Right ventricle myocardium superior (tissue), 1 donor: Measurements from ENCODE around the gene CYP3A7. TPM values are rescaled to one million over a fixed set of nuclear protein-coding genes. Genes with fewer than 3 reads are reported as not detected.
"Not testable (repeated sequence)": the region's sequence is repeated elsewhere in the genome, so short reads cannot be mapped to it uniquely, and the experiment has no call there.

Experiments used
- ATAC-seq: fragments of 200-7000 bp; cut with Tn5 transposase; one replicate; pipeline ENCODE4 v1.9.1; 2020; ENCODE audit warnings: mild to moderate bottlenecking; ENCODE audit not compliant: poor library complexity
- DNase-seq: peaks from one replicate; pipeline ENCODE4 v3.0.0-alpha.2; 2020
- intact Hi-C: fragments of 100-400 bp; cut with DNase I; formaldehyde crosslinking; loops from one replicate; pipeline ENCODE4 v1.11.2; 2022
- total RNA-seq: library from RNA; stranded (reverse); fragmentation: NEBNext Ultra II Directional; extraction: Animal tissue kit (Norgen Biotek cat#: 25700); gene quantifications from one replicate; pipeline ENCODE4 v1.2.1, GENCODE V29; 2021
- donor health status: DM: no; HTN: yes; CAD: no; lungs with severe emphysema.

CYP3A7 gene
- total RNA-seq, 1 donor from 2014 or later: not detected

DNA sequence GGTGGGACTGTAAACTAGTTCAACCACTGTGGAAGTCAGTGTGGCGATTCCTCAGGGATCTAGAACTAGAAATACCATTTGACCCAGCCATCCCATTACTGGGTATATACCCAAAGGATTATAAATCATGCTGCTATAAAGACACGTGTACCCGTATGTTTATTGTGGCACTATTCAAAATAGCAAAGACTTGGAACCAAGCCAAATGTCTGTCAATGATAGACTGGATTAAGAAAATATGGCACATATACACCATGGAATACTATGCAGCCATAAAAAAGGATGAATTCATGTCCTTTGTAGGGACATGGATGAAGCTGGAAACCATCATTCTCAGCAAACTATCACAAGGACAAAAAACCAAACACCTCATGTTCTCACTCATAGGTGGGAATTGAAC lies 11.9 kb upstream of the CYP3A7 start:
- intact Hi-C loops, ATAC-seq, DNase-seq: not testable (repeated sequence)

DNA sequence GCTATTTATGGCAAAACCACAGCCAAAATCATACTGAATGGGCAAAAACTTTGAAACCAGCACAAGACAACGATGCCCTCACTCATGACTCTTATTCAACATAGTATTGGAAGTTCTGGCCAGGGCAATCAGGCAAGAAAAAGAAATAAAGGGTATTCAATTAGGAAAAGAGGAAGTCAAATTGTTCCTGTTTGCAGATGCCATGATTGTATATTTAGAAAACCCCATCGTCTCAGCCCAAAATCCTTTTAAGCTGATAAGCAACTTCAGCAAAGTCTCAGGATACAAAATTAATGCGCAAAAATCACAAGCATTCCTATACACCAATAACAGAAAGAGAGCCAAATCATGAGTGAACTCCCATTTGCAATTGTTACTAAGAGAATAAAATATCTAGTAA lies 10.4 kb upstream of the CYP3A7 start:
- intact Hi-C loops, DNase-seq, ATAC-seq: not testable (repeated sequence)

DNA sequence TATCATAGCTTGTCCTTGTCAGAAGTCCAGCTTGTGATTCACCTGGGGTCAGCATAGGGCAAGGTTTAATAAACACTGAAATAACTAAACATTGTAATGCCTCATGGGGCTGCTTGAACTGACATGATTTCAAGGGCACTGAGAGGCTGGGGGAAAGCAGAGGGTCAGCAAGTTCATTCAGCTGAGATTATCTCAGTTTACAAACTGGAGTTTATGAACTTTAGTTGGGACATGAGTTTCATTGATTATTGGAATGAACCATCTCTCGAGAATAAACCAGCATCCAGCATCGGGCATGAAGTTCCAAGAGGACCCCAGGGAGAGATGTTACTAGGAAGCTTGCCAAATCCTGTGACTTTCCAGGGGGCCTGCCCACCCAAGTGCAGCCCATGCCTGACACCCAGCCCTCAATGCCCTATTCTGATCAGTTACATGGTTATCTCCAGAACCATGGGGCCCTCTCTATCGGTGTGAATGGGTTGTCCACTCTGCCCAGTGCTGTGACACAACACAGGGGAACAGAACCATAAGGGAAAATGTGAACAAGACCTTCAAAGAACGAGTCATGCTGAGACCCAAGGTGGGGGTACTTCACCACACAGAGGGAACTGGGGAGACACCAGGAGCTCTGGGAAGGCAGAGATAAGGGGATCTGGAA lies 7.9 kb upstream of the CYP3A7 start:
- intact Hi-C loops: no loop called here

GRCh38 chr7:99741441-99741795 lies 6.4 kb upstream of the CYP3A7 start:
- DNase-seq: no peak
- no peak for ATAC-seq
- intact Hi-C loops: no loop called here

More for the DNA sequence above, 7.9 kb upstream of the CYP3A7 start:
- DNase-seq (no peak), ATAC-seq (no peak)

GRCh38 chr7:99740573-99741440 lies 5.8 kb upstream of the CYP3A7 start:
- no peak for ATAC-seq
- intact Hi-C loops: no loop called here
- no peak for DNase-seq

DNA sequence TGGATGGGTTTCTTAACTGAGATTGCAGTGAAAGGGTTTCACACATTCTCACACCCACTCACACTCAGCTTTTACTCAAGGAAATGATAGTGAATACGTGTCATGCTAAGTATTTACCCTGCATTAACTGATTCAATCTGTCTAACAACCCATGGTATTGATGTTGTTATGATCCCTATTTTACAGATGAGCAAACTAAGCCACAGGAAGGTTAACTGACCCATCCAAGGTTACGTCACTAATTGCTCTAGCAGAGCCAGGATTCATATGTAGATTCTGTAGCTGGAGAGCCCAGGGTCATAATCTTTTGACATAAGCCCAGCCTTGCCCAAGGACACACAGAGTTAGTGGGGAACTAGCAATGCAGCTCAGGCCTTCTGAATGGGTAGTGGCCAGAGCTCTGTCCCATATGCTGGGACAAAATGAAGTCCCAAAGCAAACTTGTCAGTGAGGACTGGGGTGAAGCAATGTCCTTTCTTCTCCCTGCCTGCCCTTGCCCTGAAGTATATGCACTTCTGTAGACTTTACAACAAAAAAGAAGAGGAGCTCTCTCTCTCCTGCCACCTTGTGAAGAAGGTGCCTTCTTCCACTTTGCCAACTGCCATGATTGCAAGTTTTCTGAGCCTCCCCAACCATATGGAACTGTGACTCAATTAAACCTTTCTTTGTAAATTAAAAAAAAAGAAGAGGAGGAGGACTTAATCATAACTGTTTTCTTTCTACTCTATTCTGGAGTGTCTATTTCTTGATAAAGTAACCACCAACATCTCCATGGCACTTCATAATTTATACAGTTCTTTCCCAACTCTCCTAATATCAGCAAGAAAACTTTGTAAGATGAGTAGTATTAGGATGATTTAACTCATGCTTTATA lies 4.9 kb upstream of the CYP3A7 start:
- DNase-seq: no peak
- intact Hi-C loops: no loop called here
- no peak for ATAC-seq

DNA sequence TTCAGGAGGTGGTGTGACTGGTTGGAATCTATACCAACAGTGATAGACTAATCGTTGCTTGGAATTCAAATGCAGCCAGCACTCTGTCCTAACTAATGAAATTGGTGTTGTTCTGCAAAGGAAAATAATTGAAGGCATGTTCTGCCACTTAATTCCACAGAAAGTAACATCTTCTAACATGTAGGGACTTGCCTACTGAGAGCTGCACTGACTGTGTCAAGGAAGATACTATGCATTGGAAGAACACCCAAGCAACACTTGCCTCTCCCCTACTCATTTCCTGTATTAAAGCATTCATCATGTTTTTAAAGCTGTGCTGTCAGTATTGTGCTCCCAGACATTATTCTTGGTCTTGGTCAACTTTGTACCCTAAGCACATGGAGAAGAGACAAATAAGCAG lies 2.7 kb upstream of the CYP3A7 start:
- ATAC-seq: no peak

DNA sequence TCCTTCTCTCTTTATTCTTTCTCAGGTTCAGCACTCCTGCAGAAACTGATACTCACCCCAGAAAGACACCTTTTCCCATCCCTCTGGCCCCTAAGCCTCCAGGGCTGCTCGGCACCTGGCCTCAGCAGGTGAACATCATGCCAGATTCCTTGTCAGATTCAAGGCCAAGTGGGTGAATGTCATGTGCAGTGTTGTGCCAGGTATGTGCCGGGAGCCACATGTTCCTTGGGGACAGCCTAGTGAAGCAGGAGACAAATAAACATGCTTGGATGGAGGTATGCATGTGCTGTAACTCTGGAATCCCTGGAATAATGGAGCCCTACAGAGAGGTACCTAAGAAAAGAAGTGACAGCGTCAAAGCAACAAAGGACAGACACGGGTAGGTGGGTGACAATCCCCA lies 1.7 kb upstream of the CYP3A7 start:
- DNase-seq, ATAC-seq: not testable (repeated sequence)

More for the DNA sequence above, 2.7 kb upstream of the CYP3A7 start:
- intact Hi-C loops: no loop called here
- no peak for DNase-seq

DNA sequence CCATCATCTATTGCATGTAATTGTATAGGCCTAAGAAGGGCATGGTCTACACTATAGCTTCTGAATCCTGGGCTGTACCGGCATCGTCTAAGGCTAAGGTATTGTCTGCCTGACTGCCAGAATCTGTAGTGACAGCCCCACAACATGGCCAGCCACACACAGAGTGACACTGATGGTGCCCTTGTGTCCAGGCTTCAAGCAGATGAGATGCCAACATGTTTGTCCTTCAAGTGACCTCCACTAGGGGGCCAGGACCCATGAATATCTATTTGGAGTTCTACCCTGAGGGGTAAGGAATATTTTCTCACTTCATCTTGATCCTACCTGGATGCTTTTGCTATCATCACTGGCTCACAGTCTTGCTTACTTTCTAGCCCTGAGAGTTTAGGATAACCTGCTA lies 1.5 kb downstream of the CYP3A7 start:
- intact Hi-C loops: no loop called here
- DNase-seq (no peak), ATAC-seq (no peak)

More for the DNA sequence above, 1.7 kb upstream of the CYP3A7 start:
- intact Hi-C loops: not testable (repeated sequence)

GRCh38 chr7:99733003-99733402 lies 2.0 kb downstream of the CYP3A7 start:
- ATAC-seq: no peak
- intact Hi-C loops: no loop called here

GRCh38 chr7:99731638-99732374 lies 3.2 kb downstream of the CYP3A7 start:
- intact Hi-C loops: no loop called here
- DNase-seq (no peak), ATAC-seq (no peak)

More at GRCh38 chr7:99733003-99733402, 2.0 kb downstream of the CYP3A7 start:
- DNase-seq: no peak

GRCh38 chr7:99730992-99731391 lies 4.0 kb downstream of the CYP3A7 start:
- intact Hi-C loops: no loop called here
- DNase-seq (no peak), ATAC-seq (no peak)

- no peak for ATAC-seq
- intact Hi-C loops: no loop called here
- DNase-seq: no peak
Measured at GRCh38 chr7:99730238-99730810, 4.7 kb downstream of the CYP3A7 start.

- DNase-seq (no peak), ATAC-seq (no peak)
- intact Hi-C loops: no loop called here
Measured at GRCh38 chr7:99729486-99730237, 5.3 kb downstream of the CYP3A7 start.

DNA sequence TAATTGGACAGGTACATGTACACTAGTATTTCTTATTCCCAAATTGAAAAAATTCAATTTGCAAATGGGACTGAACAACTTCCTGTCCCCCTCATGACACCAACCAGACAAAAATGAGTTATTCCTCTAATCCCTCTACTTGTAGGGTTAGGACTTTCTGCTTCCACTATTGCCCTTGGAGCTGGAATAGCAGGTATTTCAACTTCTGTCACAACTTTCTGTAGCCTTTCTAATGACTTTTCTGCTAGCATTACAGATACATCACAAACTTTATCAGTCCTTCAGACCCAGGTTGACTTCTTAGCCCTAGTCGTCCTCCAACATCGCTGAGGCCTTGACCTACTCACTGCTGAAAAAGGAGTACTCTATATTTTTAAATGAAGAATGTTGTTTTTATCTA lies 6.4 kb downstream of the CYP3A7 start:
- no peak for DNase-seq
- ATAC-seq: no peak
- intact Hi-C loops: no loop called here

DNA sequence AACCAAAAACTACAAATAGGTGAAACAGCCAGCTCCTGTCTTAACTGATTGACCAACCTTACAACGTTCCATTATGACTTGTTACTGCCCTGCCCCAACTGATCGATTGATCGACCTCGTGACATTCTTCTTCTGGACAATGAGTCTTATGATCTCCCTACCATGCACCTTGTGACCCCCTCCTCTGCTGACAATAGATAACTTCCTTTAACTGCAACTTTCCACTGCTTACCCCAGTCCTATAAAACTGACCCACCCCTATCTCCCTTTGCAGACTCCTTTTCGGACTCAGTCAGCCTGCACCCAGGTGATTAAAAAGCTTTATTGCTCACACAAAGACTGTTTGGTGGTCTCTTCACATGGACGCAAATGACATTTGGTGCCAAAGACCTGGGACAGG lies 11.8 kb downstream of the CYP3A7 start:
- DNase-seq, intact Hi-C loops: not testable (repeated sequence)

DNA sequence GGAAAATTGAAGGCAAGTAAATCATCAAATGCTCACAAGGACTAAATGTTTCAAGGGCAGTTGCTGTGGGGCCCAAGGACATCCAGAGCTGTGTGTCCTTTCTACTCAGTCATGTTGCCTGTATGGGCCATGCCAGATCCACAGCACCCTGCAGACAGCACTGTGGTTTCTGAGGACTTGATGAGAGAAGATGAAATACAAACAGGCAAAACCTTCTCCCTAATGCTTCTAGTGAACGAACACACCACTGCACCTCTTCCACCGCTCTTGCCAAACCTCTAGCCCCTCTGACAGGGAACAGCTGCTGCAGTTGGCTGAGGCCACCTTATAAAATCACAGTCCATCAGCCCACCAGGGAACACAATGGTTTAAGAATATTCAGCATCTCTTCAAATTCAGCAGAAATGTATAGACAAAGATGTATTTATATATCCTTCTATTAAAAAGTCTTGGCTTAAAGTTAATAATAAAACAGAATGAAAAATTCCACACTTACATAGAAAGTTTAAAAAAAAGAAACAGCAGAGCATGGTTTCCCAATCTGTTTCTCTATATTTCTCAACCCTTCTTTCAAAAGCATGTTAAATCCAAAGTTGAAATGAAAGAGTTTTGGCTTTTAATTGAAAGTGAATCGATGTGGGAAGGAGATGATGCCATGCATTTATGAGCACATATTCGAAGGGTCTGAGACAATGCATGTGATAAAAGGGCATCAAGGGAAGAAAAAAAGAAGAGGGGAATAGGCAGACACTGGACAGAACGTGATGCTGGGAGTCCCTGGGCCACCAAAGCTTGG lies 14.0 kb downstream of the CYP3A7 start:
- intact Hi-C loops: no loop called here
- ATAC-seq: no peak
- no peak for DNase-seq

More for the DNA sequence above, 11.8 kb downstream of the CYP3A7 start:
- ATAC-seq: not testable (repeated sequence)
